ENCODE measurements around the gene SMIM17. TPM values are rescaled to one million over a fixed set of nuclear protein-coding genes. Genes with fewer than 3 reads are reported as not detected.
A peak's percentile ranks its signal among the peaks of the same experiment; 100 is the strongest.

SMIM17 gene
- 0.19 and 0.63 TPM in 2 replicates for total RNA-seq (2014; rRNA removed; shearing (Covaris generic))
- not detected in 2 replicates for polyA plus RNA-seq (2016; fragmentation: Nextera tagmentation; extraction: Ambion mirVana)
- long read RNA-seq: 0 reads

DNA sequence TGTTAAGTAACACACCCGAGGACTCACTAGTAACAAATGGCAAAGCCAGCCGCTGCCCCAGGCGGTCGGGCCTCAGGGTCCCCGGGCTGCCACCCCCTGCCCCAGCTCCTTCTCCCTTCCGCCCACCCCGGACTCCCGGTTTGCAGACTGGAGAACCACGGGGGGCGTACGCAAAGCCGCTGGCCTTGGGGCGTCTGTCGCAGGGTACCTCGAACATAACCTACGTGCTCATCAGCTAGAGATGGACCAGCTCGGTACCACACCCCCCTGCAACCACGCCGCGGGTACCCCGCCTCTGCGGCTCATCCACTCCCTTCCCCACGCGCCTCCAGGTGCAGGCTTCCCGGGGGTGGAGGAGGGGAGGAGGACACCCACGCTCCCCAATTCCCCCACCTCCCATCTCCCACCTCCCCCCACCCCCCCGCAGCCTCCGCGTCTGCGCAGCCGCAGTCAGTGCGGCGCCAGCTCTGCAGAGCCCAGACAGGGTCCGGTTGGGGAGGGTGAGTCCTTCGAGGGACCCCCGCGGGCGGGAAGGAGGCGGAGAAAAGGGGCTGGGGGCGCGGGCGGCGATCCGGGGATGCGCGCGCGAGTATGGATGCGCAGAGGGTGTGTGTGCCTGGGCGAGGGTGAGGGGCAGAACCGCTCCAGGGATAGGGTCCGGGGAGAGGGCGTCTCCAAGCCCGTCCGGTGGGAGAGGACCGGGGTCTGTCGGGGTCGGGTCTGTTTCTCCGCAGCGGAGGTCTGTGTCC is at the start of gene SMIM17:
TSS of gene SMIM17 (plus strand) at position 449 of the 749 bp plus-strand sequence. CDS start 2,509 bp downstream, outside the sequence.
- Mint-ChIP-seq H3K9me3 (peaks cover 93% of the 10 kb centered on the region), H3K36me3 (ENCODE audit: low read depth) (peaks cover 49% of the 10 kb centered on the region), H3K4me3 (no peak within 1 kb of the TSS), H3K27ac (no peak within 1 kb of the TSS), H3K4me1 (no peaks in the 10 kb centered on the region), H3K27me3 (ENCODE audit: insufficient read depth, low read depth, poor library complexity) (peaks cover 11% of the 10 kb centered on the region)
- ATAC-seq (no peak), DNase-seq (ENCODE audit: low spot score) (no peak)
- H4K20me1 ChIP-seq (replicated peaks; ENCODE audit: insufficient read depth): no peaks in the 10 kb centered on the region
- no peak within 1 kb of the TSS for H3K4me2 ChIP-seq
- TF ChIP-seq, protein P1, sequence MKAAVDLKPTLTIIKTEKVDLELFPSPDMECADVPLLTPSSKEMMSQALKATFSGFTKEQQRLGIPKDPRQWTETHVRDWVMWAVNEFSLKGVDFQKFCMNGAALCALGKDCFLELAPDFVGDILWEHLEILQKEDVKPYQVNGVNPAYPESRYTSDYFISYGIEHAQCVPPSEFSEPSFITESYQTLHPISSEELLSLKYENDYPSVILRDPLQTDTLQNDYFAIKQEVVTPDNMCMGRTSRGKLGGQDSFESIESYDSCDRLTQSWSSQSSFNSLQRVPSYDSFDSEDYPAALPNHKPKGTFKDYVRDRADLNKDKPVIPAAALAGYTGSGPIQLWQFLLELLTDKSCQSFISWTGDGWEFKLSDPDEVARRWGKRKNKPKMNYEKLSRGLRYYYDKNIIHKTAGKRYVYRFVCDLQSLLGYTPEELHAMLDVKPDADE (IDR thresholded peaks at IDR 0.05): no peak
- TF ChIP-seq CREB1 (CRISPR knock-in tag; IDR thresholded peaks at IDR 0.05; ENCODE audit: low read depth) (no peak), JUNB (IDR thresholded peaks at IDR 0.05; ENCODE audit: unreplicated experiment) (no peak), POLR2AphosphoS5 (IDR thresholded peaks at IDR 0.05; ENCODE audit: low read depth) (no peak), NANOG (IDR thresholded peaks at IDR 0.05; ENCODE audit: borderline replicate concordance) (no peak)
- TF ChIP-seq, protein P2, sequence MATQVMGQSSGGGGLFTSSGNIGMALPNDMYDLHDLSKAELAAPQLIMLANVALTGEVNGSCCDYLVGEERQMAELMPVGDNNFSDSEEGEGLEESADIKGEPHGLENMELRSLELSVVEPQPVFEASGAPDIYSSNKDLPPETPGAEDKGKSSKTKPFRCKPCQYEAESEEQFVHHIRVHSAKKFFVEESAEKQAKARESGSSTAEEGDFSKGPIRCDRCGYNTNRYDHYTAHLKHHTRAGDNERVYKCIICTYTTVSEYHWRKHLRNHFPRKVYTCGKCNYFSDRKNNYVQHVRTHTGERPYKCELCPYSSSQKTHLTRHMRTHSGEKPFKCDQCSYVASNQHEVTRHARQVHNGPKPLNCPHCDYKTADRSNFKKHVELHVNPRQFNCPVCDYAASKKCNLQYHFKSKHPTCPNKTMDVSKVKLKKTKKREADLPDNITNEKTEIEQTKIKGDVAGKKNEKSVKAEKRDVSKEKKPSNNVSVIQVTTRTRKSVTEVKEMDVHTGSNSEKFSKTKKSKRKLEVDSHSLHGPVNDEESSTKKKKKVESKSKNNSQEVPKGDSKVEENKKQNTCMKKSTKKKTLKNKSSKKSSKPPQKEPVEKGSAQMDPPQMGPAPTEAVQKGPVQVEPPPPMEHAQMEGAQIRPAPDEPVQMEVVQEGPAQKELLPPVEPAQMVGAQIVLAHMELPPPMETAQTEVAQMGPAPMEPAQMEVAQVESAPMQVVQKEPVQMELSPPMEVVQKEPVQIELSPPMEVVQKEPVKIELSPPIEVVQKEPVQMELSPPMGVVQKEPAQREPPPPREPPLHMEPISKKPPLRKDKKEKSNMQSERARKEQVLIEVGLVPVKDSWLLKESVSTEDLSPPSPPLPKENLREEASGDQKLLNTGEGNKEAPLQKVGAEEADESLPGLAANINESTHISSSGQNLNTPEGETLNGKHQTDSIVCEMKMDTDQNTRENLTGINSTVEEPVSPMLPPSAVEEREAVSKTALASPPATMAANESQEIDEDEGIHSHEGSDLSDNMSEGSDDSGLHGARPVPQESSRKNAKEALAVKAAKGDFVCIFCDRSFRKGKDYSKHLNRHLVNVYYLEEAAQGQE (IDR thresholded peaks at IDR 0.05; ENCODE audit: unreplicated experiment): no peak
- TF ChIP-seq, protein P3, sequence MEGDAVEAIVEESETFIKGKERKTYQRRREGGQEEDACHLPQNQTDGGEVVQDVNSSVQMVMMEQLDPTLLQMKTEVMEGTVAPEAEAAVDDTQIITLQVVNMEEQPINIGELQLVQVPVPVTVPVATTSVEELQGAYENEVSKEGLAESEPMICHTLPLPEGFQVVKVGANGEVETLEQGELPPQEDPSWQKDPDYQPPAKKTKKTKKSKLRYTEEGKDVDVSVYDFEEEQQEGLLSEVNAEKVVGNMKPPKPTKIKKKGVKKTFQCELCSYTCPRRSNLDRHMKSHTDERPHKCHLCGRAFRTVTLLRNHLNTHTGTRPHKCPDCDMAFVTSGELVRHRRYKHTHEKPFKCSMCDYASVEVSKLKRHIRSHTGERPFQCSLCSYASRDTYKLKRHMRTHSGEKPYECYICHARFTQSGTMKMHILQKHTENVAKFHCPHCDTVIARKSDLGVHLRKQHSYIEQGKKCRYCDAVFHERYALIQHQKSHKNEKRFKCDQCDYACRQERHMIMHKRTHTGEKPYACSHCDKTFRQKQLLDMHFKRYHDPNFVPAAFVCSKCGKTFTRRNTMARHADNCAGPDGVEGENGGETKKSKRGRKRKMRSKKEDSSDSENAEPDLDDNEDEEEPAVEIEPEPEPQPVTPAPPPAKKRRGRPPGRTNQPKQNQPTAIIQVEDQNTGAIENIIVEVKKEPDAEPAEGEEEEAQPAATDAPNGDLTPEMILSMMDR (conservative IDR thresholded peaks at IDR 0.05; ENCODE audit: low read depth in 2 of 2): no peak
- H3K4me3 ChIP-seq: no peak within 1 kb of the TSS
- H3K27ac ChIP-seq (ENCODE audit: low read depth): no peak within 1 kb of the TSS
- no peak within 1 kb of the TSS for H2AFZ ChIP-seq
- H3K79me2 ChIP-seq (replicated peaks; ENCODE audit: insufficient read depth): no peaks in the 10 kb centered on the region
- no peaks in the 10 kb centered on the region for H3F3A ChIP-seq (replicated peaks; ENCODE audit: low read depth)
- H3K9me2 ChIP-seq (ENCODE audit: insufficient read depth): no peaks in the 10 kb centered on the region
- no peaks in the 10 kb centered on the region; the same call in 1 of the 2 replicates for H3K36me3 ChIP-seq (ENCODE audit: insufficient read depth)
- no peaks in the 10 kb centered on the region for H3K4me1 ChIP-seq (ENCODE audit: insufficient read depth)
- no peaks in the 10 kb centered on the region for H3K27me3 ChIP-seq (ENCODE audit: insufficient read depth)

DNA sequence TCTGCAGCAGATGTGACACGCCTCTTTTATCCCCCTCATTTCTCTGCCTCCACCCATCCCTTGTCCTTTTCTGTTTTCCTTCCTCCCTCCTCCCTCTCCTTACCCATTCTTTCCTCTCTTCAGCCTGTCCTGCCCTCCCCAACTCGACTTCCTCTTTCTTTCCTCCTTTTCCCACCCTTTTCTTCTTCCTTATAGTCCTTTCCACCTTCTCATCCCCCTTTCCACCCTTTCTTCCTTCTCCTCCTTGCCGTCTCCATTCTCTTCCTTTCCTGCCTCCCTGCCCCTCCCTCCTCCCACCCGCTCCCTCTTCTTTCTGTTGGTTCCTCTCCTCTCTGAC is 48.5 kb upstream of the SMIM17 start:
- H3K27ac Mint-ChIP-seq: no peak overlapping the region
- peak overlapping the region; percentile 93 for H3K4me3 Mint-ChIP-seq
- H3F3A ChIP-seq (replicated peaks; ENCODE audit: low read depth): no peaks in the 10 kb centered on the region
- peaks cover 8% of the 10 kb centered on the region for H3K27me3 Mint-ChIP-seq (ENCODE audit: insufficient read depth, low read depth, poor library complexity)
- H4K20me1 ChIP-seq (replicated peaks; ENCODE audit: insufficient read depth): no peaks in the 10 kb centered on the region
- peaks cover 27% of the 10 kb centered on the region for H3K36me3 Mint-ChIP-seq (ENCODE audit: low read depth)
- 0 out of 2 replicates have a peak, but pooled peaks cover 3% of the 10 kb centered on the region for H3K4me1 ChIP-seq (ENCODE audit: insufficient read depth)
- ATAC-seq: no peak
- H3K9me3 Mint-ChIP-seq: peaks cover 45% of the 10 kb centered on the region
- H3K27ac ChIP-seq (ENCODE audit: low read depth): no peak overlapping the region
- peaks cover 33% of the 10 kb centered on the region for H3K79me2 ChIP-seq (replicated peaks; ENCODE audit: insufficient read depth)
- H3K9me2 ChIP-seq (ENCODE audit: insufficient read depth): no peaks in the 10 kb centered on the region
- DNase-seq (ENCODE audit: low spot score): no peak
- no peaks in the 10 kb centered on the region for H3K27me3 ChIP-seq (ENCODE audit: insufficient read depth)
- peak overlapping the region; percentile 98 for H2AFZ ChIP-seq
- no peaks in the 10 kb centered on the region for H3K36me3 ChIP-seq (ENCODE audit: insufficient read depth)
- peak overlapping the region; percentile 85 for H3K4me2 ChIP-seq
- H3K4me3 ChIP-seq: peak overlapping the region; percentile 92
- peaks cover 12% of the 10 kb centered on the region for H3K4me1 Mint-ChIP-seq
- TF ChIP-seq ZNF331 (CRISPR knock-in tag; IDR thresholded peaks at IDR 0.05; ENCODE audit: low read depth): no peak
- TF ChIP-seq EZH2phosphoT487 (IDR thresholded peaks at IDR 0.05; ENCODE audit: unreplicated experiment): no peak
- TF ChIP-seq ZNF114 (CRISPR knock-in tag; IDR thresholded peaks at IDR 0.05): no peak
- TF ChIP-seq, protein P1 (IDR thresholded peaks at IDR 0.05): no peak
- TF ChIP-seq POLR2AphosphoS5 (IDR thresholded peaks at IDR 0.05; ENCODE audit: low read depth): no peak
- no peak for TF ChIP-seq NANOG (IDR thresholded peaks at IDR 0.05; ENCODE audit: borderline replicate concordance)
- TF ChIP-seq, protein P3 (conservative IDR thresholded peaks at IDR 0.05; ENCODE audit: low read depth in 2 of 2): no peak
- no peak for TF ChIP-seq EZH2 (IDR thresholded peaks at IDR 0.05; ENCODE audit: low read depth, unreplicated experiment)
- no peak for TF ChIP-seq JUNB (IDR thresholded peaks at IDR 0.05; ENCODE audit: unreplicated experiment)

Measured in GM23338 (cell line).